ENCODE measurements around the gene CNNM3.
A peak's percentile ranks its signal among the peaks of the same experiment; 100 is the strongest.
"Not testable (repeated sequence)": the region's sequence is repeated elsewhere in the genome, so short reads cannot be mapped to it uniquely, and the experiment has no call there.

The CNNM3 gene

GRCh38 chr2:96798733-96799622, 17.1 kb upstream of the CNNM3 start:
- DNase-seq (ENCODE audit: low read depth, low spot score): no peak

GRCh38 chr2:96799623-96799935, 16.5 kb upstream of the CNNM3 start:
- DNase-seq (ENCODE audit: low read depth, low spot score): no peak

DNA sequence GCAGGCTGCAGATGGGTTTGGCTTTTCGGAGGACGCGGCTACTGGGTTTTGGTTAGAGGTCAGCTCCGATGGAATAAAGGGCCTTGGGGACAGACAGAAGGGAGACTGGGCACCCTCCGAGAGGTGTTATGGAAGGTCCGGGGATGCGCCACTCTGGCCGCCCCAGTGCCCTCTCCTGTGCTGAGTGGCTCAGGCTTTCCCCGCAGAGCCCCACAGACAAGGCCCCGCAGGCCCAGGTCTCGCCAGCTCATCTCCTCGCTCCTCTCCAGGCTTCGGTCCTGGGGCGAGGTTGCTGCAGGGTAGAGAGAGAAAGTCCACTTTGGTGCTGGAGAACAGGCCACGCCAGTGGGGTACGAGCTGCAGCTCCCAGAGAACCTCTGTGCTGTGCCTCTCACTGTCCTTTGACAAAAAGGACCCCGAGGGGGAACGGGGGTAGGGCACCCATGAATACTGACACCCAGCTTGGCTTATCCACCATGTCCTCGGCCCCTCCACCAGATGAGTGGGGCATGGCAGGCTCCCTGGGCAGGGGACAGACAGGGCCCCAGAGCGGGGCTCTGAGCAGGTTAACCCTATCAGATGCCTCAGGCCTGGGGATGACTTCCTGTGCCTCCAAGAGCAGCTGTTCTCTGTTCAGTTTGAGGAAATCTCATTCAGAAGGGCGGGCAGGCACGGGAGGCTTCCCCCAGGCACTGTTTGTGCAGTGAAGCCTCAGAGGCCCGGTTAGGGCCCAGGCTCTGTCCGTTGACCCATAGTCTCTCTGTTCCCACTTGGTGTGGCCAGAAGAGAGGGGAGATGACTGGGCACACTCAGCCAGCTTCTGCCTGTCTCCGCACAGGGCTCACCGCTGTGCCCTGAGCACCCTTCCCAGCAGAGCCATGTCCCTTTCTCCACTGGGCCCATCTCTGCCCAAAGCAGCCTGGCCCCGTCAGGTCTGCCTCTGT, 15.7 kb upstream of the CNNM3 start:
- no peak for DNase-seq (ENCODE audit: low read depth, low spot score)

- peak; percentile 49 for DNase-seq (ENCODE audit: low read depth, low spot score)
Observed at GRCh38 chr2:96801005-96801785, 14.9 kb upstream of the CNNM3 start.

- DNase-seq (ENCODE audit: low read depth, low spot score): no peak
Observed at GRCh38 chr2:96801786-96802595, 14.1 kb upstream of the CNNM3 start.

GRCh38 chr2:96802721-96803120, 13.3 kb upstream of the CNNM3 start:
- DNase-seq (ENCODE audit: low read depth, low spot score): no peak

DNA sequence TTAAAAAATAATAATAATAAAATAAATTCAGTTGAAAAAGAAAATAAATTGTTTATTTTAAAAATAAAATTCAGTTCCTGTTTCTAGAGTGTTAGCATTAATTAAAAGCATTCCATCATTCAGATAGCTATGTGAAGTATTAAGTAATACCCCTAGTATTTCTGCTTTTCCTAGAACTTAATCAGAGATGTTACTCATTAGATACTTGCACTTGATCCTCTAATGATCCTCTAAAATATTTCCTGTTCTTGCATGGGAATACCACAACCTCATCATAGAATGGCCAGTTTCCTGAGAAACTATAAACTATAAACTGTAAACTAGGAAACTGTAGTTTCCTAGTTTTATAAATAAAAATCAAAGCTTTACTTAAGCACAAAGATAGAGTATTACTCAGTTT, 11.1 kb upstream of the CNNM3 start:
- no peak for DNase-seq (ENCODE audit: low read depth, low spot score)

DNA sequence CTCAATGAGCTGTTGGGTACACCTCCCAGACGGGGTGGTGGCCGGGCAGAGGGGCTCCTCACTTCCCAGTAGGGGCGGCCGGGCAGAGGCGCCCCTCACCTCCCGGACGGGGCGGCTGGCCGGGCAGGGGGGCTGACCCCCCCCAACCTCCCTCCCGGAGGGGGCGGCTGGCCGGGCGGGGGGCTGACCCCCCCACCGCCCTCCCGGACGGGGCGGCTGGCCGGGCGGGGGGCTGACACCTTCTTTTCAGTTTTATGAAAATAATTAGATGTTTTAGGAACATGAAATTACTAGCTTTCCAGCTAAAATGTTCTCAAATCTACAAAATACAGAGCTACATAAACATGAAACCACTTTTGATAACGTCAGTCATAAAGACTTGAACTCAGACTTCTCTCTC, 10.1 kb upstream of the CNNM3 start:
- DNase-seq (ENCODE audit: low read depth, low spot score): not testable (repeated sequence)

DNA sequence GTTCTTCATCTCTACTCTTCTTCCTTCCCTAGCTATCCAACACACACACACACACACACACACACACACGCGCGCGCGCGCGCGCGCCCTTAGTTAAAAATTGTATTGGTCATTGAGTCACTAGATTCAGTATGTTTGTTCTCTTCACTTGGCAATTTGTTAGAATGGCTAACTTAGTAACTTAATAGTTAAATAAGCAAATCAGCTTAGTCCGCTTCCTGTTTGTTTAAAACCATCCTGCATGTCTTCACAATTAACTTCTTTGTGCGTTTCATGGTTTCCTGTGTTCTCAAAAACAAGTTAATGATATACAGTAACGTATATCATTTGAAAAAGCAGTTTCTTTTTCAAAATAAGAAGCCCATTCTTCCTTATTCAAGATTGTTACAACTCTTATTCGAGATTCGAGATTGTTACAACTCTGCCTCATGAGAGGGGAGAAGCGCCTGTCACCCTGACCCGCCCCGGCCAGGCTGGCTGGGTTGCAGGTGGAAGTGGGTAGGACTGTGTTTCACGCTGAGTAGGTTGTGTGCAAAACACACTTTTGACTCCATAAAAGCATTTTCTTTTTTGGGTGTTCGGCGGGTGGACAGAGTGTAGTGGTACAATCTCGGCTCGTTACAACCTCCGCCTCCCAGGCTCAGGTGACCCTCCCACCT, 9.5 kb upstream of the CNNM3 start:
- DNase-seq (ENCODE audit: low read depth, low spot score): no peak

GRCh38 chr2:96807127-96807471, 9.0 kb upstream of the CNNM3 start:
- no peak for DNase-seq (ENCODE audit: low read depth, low spot score)

DNA sequence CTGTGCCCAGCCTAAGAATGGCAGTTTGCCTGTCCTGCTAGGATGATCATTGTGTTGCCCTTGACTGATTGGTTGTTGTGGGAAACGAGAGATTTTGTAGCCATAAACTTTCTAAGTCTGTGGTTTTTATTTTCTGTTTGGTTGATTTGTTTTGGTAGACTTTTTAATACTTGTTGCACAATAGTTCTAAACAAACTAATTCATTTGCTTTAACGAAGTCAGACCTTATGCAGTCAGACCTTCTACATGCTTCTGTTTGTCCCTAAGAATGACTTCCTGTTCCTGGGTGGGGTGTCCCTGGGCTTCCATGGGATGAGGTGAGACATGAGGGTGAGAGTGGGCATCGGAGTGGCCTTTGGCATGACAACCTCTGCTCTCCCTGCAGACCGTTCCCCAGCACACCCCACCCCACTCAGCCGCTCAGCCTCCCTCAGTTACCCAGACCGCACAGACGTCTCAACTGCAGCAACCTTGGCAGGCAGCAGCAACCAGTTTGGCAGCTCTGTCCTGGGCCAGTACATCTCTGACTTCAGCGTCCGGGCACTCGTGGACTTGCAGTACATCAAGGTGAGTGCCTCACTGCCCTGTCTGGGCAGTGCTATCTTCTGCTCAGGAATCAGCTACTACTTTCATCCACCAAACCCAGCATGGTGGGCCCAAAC, 7.8 kb upstream of the CNNM3 start:
- DNase-seq (ENCODE audit: low read depth, low spot score): no peak

- no peak for DNase-seq (ENCODE audit: low read depth, low spot score)
Observed at GRCh38 chr2:96809216-96809882, 6.7 kb upstream of the CNNM3 start.

DNA sequence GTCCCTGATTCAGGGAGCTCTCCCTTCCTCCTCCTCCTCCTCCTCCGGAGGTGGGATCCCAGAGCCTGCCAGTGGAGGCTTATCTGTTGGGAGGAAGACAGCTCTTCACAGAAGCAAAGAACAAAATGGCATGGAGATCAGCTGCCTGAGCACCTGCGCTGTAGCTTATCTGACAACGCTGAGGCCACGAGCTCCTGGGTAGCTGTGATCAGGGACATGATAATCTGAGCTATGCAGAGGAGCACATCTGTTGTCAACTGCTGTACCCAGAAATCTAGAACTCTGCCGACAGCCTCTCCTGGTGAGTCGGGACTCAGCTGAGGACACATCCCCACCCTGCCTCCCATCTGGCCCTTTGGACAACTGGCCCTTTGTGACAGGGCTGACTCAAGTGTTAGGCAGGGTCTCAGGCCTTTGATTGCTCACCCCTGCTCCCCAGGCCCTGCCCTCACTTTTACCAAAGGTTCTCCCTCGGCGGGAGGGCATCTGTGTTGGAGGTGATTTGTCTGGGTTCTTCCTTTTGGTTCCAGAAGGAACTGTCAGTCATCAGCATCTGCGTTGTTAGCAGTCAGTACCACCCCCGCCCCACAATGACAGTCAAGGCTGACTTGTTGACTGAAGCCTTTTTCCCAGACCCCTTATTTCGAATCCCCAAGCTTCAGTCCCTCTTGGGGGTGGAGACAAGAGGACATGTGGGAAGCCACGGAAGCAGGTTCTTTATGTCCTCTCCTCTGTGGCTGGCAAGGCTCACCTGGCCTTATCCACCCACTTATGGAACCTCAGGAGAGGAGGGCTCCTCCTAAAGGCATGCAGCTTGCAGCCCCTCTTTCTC, 5.9 kb upstream of the CNNM3 start:
- DNase-seq (ENCODE audit: low read depth, low spot score): no peak

DNA sequence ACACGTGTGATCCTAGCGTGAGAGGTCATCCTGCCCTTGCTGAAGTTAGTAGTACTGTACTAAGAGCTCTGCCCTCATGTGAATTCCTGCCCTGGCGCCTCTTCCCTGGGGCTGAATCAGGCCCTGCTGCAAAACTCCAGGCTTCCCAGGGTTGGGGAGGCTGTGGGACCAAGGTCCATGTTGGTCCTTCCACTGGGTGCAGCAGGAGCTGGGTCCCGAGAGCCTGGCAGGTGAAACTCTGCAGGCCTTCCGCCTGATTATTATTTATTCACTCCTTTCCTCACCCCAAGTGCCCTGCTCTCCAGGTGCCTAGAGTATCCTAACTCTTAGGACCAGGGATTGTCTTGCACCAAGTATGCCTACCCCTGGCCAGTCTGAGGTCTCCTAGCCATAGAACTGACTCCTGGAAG, 5.3 kb upstream of the CNNM3 start:
- no peak for DNase-seq (ENCODE audit: low read depth, low spot score)

- DNase-seq (ENCODE audit: low read depth, low spot score): no peak
Observed at GRCh38 chr2:96811917-96812316, 4.2 kb upstream of the CNNM3 start.

- DNase-seq (ENCODE audit: low read depth, low spot score): no peak
Observed at GRCh38 chr2:96813656-96814055, 2.4 kb upstream of the CNNM3 start.

DNA sequence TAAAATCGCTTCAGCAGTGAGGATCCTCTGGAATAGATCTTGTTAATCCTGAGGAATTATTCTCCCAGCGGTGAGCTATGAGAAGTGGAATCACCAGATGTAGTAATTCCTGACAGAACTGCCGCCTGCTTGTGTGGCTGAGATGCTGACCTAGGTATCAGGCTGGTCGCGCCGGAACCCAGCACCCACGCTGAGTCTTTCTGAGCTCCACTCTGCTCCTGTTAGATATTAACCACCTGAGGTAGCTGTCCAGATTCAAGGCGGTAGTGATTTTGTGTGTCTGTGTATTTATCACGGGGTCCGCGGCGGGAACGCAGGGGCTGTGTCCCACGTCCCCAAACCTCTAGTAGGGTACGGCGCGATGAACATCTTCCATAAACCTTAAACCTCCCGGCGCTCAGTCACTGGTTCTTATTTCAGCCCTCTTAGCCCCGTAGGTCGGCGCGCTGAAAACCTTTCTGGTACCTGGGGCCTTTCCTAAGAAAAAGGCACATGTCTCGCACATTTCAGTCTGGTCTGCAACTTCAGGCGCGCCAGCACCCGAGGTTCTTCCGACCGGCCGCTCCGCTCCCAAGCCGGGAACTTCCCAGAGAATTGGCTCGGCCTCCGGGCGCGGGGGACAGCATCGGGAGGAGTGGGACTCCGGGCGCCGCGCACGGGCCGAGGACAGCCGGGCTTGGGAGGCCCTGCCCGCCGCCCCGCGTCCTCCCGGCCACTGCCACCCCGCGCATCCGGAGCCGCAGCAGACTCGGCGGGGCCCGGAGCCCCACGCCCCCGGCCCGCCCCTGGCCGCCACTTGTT, 542 bp upstream of the CNNM3 start:
- DNase-seq (ENCODE audit: low read depth, low spot score): no peak

Measured in activated naive CD8-positive, alpha-beta T cell treated with anti-CD3 and anti-CD28 coated beads, Interleukin-2, amount 50 U/mL, for 16 hours (primary cell).